Hematopoietic multipotent progenitor cell treated with erythropoietin and hydrocortisone succinate and interleukin-3 and kit ligand, for 15 days (in vitro differentiated cells): ENCODE results near the gene RSPO4.
"Not testable (repeated sequence)": the region's sequence is repeated elsewhere in the genome, so short reads cannot be mapped to it uniquely, and the experiment has no call there.

Experiments used
- DNase-seq: peaks from one replicate; pipeline ENCODE4 v3.0.0-alpha.2; 2015; ENCODE audit warnings: low spot score

Gene RSPO4

DNA sequence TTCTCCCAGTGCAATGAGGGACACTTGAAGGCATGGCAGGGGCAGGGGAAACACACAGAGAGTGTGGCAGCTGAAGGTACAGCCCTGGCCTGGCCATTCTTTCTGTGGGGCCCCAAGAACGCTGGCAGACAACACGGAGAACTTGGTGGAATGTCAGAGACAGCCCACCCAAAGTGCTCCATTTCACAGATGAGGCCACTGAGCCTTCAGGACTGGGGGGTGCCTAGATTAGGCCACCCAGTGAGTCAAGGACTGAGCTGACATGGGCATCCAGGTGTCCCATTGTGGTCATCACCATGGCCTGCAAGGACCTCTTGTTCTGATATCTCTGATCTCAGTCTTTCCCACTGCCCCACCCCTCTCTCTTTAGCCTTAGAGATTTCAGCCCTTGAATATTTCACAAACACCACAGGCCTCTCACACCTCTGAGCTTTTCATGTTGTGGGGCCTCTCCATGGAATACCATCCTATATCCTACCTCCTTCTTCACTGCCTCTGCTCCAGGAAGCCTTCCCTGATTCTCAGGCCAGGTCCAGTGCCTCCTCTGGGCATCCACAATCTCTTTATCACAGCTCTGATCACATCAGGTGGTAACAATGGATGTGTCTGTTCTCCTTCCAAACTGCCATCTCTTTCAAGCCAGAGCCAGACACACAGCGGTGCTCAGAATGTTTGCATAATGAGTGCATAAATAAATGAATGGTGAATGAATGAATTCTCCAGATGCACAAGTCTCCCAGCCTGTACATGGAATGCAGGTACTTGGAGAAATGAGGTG, 2.0 kb upstream of the RSPO4 start:
- no peak for DNase-seq

GRCh38 chr20:1002682-1003561, 811 bp upstream of the RSPO4 start:
- no peak for DNase-seq

GRCh38 chr20:1001116-1001515, 995 bp downstream of the RSPO4 start:
- DNase-seq: no peak

GRCh38 chr20:998231-998830, 3.8 kb downstream of the RSPO4 start:
- DNase-seq: no peak

DNA sequence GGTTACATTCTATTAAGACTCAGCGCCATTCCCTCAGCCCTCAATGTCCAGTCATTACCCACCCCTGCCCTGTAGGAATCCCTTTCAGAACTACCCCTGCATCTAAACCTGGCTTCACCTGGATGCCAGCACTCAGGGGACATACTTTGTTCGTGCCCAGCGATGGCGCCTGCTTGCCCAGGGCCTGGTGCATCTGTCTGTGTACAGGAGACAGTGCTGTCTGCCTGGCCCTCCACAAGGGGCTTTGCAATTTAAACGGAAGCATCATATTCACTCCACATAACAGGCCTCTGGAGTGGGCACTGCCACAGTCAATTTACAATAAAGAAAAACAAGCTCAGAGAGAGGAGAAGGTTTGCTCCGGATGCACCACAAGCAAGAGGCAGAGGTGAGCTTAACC, 4.6 kb downstream of the RSPO4 start:
- DNase-seq: no peak

GRCh38 chr20:997016-997415, 5.1 kb downstream of the RSPO4 start:
- DNase-seq: no peak

DNA sequence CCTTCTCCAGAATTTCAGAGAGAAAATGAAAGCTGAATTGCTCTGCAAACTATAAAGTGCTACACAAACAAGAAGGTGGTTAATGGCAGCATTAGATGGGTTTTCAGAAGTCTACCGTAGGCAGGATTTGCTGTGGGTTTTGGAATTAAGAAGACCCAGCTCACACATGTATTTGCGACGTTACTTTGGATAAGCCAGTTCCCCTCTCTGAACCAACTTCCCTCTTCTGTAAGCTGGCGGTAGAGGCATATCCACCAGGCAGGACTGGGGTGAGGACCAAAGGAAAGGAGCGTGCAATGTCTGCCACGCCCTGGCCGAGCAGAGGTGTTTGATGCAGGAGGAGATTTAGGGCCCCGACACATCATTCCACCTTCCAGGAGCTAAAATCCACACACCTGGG, 6.9 kb downstream of the RSPO4 start:
- no peak for DNase-seq

GRCh38 chr20:992801-993535, 9.1 kb downstream of the RSPO4 start:
- no peak for DNase-seq

- DNase-seq: no peak
Measured at GRCh38 chr20:991850-992249, 10.3 kb downstream of the RSPO4 start.

DNA sequence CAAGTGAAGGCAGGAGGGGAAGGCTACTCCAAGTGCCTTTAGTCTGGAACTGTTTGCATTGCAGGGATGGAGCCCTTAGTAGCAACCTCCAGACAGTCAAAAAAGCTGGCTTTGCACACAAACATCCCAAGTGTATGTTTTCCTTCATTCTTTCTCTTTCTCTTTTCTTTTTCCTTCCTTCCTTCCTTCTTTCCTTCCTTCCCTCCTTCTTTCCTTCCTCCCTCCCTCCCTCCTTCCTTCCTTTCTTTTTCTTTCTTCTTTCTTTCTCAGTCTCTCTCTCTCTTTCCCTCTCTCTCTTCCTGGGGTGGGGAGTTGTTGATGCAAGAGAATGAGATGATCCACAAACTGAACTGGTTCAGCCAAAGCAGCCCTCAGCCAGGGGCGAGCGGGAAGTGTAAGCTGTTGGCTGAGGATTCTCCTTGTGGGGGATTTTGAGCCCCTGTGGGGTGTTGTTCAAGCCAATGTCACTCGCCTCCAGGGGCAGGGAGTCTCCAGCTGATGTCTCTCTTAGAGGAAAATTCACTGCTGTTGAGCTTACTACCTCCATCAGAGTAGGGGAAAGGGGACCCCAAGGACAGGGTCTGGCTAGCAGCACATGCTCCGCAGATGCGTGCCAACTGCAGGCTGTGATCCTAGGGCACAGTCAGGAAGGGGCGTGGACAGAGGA, 11.7 kb downstream of the RSPO4 start:
- DNase-seq: no peak

DNA sequence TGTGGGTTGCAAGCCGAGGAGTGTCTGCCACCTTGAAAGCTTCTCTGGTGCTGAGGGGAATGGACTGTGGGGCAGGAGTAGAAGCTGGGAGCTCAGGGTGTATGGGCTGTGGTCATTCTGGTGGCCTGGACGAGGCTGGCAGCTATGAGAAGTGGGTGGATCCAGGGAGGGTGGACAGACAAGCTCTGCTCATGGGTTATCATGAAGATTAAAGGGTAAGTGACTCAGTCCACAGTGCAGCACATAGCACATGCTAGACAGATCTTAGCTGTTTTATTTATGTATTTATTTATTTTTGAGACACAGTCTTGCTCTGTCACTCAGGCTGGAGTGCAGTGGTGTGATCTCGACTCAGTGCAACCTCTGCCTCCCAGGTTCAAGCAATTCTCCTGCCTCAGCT, 13.8 kb downstream of the RSPO4 start:
- no peak for DNase-seq

GRCh38 chr20:987677-988076, 14.4 kb downstream of the RSPO4 start:
- DNase-seq: no peak

DNA sequence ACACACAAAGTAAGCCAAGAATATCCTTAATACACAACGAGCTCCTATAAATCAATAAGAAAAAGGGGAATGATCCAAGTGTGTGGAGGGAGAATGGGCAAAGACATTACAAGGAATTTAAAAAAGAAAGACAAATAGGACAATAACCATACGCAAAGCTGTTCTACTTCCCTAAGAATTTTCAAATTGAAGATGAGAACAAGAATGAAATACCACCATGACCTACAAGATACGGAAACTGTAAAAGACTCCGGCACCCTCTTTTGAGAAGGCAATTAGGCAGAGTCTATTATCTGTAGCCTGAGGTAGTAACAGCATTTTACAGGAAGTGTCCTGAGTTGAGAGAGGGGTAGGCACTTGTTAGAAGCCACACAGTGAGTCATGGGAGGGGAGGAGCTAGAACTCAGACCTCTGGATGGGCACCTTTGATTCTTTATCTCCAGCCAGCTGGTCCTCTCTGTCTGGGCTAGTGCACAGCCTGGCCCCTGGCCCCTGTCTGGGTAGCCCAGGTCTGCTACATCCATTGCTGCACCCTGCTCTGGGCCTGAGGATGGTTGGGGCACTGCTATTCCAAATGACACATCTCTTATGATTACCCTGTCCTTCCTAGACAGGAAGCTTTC, 15.3 kb downstream of the RSPO4 start:
- DNase-seq: no peak

DNA sequence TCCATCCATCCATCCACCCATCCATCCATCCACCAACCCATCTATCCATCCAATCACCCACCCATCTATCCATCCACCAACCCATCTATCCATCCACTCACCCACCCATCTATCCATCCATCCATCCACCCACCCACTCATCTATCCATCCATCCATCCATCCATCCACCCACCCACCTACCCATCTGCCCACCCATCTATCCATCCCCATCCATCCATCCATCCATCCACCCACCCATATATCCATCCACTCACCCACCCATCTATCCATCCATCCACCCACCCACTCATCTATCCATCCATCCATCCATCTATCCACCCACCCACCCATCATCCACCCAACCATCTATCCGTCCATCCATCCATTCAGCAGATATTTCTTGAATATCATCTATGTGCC, 17.1 kb downstream of the RSPO4 start:
- DNase-seq: not testable (repeated sequence)

- no peak for DNase-seq
Measured at GRCh38 chr20:982754-983153, 19.4 kb downstream of the RSPO4 start.

DNA sequence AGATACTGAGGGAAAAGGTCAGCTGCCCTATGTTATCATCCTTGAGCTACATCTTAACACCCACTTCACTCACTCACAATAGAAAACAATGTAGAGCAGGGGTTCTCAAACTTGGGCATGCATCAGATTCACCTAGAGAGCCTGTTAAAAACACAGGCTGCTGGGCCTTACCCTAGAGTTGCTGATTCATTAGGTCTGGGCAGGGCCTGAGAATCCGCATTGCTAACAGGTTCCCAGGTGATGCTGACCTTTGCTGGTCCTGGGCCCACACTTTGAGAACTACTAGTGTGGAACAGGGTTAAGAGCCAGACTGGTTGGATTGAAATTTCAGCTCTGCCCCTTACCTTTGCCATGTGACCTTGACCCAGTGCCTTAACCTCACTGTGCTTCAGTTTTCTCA, 25.1 kb downstream of the RSPO4 start:
- DNase-seq: no peak

GRCh38 chr20:976033-976432, 26.1 kb downstream of the RSPO4 start:
- DNase-seq: no peak

GRCh38 chr20:973785-974194, 28.3 kb downstream of the RSPO4 start:
- DNase-seq: peak; percentile 42

- no peak for DNase-seq
Measured at GRCh38 chr20:972256-972655, 29.9 kb downstream of the RSPO4 start.

DNA sequence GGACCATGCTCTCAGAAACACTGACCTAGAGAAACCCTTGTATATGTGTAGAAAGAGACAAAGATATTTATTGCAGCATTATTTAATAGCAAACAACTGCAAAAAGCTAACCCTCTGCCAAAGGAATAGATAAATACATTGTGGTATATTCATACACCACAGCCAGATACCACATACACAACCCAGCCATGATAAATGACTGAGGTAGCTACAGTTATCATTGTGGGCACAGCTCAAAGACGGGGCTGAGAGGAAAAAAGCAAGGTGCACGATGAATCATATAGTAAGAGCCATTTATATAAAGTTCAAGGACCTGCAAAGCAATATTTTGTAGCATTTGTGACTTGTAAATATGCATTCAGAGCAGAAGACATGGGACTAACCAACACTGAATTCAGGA, 30.8 kb downstream of the RSPO4 start:
- no peak for DNase-seq

DNA sequence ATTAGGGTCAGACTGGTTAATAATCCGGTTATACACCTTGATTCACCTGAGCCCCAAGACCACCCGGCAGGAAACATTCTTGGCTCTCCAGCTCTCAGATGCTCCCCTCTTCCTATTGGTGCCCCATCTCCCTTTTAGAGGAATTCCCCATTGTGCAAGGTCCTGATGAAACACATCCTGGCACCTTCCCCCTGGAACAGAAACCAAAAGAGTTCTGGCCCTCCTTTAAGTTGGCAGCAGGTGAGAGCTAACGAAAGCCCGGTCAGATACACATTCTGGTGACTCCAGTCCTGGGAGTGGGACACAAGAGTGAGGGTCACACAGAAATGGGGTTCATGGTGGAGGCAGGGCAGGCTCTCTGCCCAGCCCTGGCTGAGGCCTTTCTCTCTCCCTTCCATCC, 32.2 kb downstream of the RSPO4 start:
- DNase-seq: no peak
